ENCODE results near the gene OSCP1. TPM values are rescaled to one million over a fixed set of nuclear protein-coding genes. Genes with fewer than 3 reads are reported as not detected.
A peak's percentile ranks its signal among the peaks of the same experiment; 100 is the strongest.

OSCP1 gene
- total RNA-seq, 1 donor = 3.2 TPM

DNA sequence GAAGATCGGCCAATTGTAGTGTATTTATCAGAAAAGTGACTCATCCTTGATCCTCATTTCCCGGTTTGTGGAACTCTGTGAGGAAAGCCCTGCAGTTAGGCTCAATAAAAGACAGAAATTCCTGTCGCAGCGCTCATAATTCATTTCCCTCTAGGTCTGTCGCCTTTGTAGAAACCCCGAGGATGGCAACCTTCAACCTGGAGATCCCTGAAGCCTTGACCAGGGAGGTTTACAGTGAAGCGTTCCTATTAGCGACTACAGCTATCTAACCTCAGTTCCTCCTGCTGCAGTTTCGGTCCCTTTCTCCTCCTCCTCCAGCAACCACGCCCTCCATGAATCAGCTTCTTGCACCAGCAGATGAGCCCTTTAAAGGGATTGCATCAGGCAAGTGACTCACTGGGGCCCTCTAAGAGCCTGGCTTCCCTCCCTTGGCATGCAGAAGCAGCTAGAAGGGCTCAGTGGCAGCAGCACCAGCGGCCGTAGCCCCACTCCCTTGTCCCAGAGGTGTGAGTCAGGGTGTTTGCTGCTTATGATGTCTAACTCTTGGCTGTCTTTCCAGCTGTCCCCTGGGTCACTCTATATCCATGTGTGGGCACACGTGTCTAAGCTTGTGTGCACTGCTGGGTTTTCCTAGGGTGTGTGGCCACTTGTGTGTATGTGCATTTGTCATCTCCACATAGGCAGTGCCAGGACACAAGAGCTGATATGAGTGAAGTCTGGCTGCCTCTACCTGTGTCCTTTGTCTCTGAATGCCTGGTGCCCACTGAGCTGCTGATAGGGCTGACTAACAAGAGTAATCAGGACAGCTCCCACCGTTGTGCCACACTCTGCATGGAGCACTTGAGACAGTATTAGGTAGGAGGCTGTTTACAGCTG lies 63.7 kb downstream of the OSCP1 start:
- DNase-seq (ENCODE audit: low read depth in 2 of 3, low spot score in 2 of 3) = peak in 2 of 3 donors; percentile 98

DNA sequence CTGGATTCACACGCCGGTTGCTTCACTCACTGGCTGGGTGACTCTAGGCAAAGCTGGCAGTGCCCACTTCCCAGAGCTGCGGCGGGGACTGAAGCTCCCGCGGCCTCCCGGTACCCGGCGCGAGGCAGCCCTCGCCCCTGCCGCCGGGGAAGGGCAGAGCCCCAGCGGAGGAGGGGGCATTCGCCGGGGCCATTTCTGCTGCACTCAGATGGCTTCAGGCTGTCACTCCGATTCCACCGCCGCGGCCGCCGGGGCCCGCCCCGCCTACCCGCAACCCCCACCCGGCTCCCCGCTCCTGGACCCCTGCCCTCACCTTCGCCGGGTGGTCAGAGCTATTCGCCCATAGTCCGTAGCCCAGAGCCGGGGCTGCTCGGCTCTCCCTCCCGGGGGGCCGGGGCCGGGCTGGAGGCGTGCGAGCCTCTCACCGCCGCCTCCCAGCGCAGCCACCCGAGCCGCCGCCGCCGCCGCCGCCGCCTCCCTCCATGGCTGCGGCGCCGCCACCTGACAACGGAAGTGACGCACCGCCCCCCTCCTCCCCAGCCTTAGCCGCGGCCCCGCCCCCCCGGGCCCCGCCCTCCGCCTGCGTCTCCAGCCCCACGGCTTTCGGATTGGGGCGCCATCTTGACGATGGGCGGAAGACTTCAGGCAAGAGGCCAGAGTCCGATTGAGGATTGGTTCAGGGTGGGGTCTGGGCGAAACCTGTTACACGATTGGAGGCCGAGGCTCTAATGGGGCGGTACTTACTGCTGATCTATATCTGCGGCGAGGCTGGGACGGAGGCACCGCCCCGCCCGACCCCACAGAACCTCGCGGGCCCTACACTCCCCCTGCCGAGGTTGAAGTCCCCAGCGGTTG lies 64.6 kb downstream of the OSCP1 start, which contains the start of gene STK40:
STK40 (minus strand) TSS at position 515 of the 855 bp plus-strand sequence. CDS start 24,592 bp downstream, outside the sequence.
- peak; percentile 90 to 100 (median 99) for DNase-seq (ENCODE audit: low read depth in 2 of 3, low spot score in 2 of 3)

DNA sequence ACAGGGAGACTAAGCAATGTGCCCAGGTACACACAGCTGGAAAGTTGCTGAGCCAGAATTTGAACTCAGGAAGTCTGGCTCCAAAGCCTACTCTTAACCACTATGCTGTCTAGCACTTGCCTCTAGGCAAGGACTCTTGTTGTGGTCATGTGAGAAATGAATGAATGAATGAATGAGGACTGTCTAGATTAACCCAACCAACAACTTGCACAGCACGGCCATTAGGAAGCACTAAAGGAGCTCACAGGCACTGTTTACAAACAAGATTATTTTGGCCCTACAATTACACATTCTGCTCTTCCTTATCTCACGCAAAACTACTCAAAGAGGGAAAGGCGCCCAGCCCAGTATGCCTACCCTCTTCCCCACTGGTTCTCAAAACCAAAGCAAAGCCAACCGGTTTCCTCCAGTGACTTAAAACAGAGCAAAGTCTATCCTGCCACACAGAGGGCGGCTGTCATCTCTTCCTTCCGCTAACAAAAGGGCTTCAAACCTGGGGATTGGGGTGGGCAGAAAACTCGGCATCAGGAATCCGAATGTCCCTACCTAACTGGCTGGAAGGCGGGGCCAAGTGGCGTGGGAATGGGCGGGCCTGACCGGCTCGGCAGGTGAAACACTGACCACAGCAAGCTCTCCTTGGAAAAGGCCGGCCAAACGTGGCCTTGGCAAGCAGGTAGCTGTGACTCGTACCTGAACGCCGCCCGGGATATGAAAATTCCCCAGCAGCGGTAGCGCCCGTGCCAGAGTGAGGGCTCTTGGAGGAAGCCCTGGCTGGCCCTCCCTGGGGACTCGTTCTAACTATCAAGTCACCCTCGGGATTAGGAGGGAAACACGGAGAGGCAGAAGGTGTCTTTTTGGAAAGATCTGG lies 65.5 kb downstream of the OSCP1 start:
- DNase-seq (ENCODE audit: low read depth in 2 of 3, low spot score in 2 of 3) = peak in 2 of 3 donors; percentile 58 to 66

GRCh38 chr1:36383240-36383639 lies 67.0 kb downstream of the OSCP1 start:
- DNase-seq (ENCODE audit: low read depth in 2 of 3, low spot score in 2 of 3) = no peak

DNA sequence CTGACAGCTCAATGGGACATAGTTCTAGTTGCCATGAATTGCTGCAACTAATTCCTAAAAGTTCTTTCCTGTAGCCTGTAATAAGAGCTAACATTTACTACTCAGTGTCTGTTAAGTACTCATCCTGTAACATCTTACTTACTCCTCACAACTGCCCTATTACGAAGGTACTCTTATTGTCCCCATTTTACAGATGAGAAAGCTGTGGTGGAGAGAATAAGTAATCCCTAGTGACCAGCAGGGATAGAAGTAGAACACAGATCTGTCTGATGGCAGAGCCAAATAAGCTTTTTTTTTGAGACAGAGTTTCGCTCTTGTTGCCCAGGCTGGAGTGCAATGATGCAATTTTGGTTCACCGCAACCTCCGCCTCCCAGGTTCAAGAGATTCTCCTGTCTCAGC lies 67.6 kb downstream of the OSCP1 start:
- no peak for DNase-seq (ENCODE audit: low read depth in 2 of 3, low spot score in 2 of 3)

- no peak for DNase-seq (ENCODE audit: low read depth in 2 of 3, low spot score in 2 of 3)
Observed at GRCh38 chr1:36382231-36382630, 68.0 kb downstream of the OSCP1 start.

DNA sequence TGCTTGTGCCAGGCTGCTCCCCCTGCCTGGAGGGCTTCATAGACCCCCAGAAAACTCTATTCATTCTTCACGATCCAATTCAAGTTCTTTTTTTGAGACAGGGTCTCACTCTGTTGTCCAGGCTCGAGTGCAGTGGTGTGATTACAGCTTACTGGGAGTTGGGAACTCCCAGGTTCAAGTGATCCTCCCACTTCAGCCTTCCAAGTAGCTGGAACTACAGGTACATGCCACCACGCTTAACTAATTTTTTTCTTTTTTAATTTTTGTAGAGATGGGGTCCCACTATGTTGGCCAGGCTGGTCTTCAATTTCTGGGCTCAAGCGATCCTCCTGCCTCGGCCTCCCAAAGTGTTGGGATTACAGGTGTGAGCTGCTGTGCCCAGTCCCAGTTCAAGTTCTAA lies 68.8 kb downstream of the OSCP1 start:
- no peak for DNase-seq (ENCODE audit: low read depth in 2 of 3, low spot score in 2 of 3)

DNA sequence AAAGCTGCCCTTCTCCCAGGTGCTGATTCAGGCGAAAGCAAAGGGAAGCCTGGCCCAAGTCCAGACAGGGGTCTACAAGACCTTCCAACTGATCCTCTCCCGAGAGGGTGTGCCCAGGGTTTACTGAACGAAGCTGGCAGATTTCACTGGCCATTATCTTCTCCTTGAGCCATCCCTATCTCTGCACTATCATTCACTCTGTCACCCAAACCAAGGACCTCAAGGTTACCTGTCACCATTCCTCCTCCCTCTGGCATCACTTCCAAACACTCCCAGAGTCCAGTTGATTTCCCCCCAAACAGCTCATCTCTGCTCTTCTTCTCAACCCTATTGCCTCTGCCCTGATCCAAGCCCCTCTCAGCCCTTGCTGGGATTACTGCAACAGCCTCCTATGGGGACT lies 69.5 kb downstream of the OSCP1 start:
- DNase-seq (ENCODE audit: low read depth in 2 of 3, low spot score in 2 of 3) = no peak

- DNase-seq (ENCODE audit: low read depth in 2 of 3, low spot score in 2 of 3) = no peak
Observed at GRCh38 chr1:36380143-36380619, 70.1 kb downstream of the OSCP1 start.

GRCh38 chr1:36377791-36378492 lies 72.3 kb downstream of the OSCP1 start:
- no peak for DNase-seq (ENCODE audit: low read depth in 2 of 3, low spot score in 2 of 3)

DNA sequence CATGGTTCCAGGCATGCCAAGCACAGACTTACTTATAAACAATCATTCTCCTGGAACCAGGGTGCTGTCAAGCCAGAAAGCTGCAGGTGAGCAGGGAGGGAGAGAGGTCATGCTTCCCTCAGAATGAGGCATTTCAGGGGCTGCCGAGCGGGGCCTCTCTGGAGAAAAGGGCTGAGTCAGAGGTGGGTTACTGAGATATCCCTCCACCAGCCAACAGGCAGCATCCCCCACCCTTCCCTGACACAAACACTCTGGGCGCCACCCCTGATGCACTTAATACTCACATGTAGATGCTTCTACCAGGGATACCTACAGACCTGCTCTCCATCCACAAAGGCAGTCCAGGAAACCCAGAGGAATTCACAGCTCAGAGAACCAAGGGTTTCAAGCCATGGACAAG lies 77.6 kb downstream of the OSCP1 start:
- DNase-seq (ENCODE audit: low read depth in 2 of 3, low spot score in 2 of 3) = peak in 1 of 3 donors; percentile 39

DNA sequence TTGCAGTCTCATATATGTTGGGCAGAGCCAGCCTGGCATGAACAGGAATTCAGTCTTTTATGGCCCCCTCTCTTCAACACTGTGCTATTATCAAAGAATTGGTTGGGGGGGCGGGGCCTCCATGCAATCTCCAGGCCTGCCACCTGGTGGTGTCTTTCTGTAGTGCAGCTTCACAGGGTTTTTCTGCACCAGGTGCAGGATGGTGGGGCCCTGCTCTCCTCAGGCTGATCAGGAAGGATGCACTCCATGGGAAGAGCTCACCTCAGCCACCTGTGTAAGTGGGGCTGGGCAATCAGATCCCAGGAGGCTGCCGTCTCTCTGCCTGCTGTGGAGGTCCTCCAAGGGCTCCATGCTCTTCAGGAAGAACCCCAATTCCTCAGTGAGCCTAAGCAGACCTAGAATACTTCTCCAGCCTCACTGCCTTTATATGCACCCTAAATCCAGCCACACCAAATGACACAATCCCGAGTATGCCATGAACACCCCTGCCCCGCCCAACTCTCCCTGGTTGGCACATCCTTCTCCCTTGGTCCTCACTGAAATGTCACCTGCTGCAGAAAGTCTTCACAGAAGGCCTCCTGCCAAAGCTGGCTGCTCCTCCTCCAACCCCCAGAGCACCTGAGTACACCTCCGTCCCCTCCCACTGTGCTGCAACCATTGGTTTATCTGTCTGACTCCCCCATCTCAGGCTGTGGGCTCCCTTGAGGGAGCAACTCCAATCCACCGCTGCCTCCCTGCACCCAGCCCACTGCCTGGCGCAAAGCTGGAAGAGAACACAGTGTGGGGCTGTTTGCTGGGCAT lies 81.0 kb downstream of the OSCP1 start:
- DNase-seq (ENCODE audit: low read depth in 2 of 3, low spot score in 2 of 3) = peak; percentile 69 to 90 (median 84)

Small RNA genes lying within 50 kb of the gene (small RNA-seq; reads per million reads assigned to genes)
- gene RNU4-27P (not detected), gene SNORA63C (1.7 reads per million, percentile 60 among the genes with 10 or more reads in this experiment)

Other genes with a start within 250 kb of the OSCP1 start
- gene THRAP3, start 226.0 kb downstream of the OSCP1 start, total RNA-seq = 42.8 TPM
- gene SH3D21, start 144.1 kb downstream of the OSCP1 start, total RNA-seq = 7.5 TPM
- gene EVA1B, start 126.8 kb downstream of the OSCP1 start, total RNA-seq = 143 TPM
- gene STK40, start 64.5 kb downstream of the OSCP1 start, total RNA-seq = 32.0 TPM
- 16.7 TPM for gene LSM10, start 52.5 kb downstream of the OSCP1 start, total RNA-seq
- gene MRPS15, start 13.9 kb upstream of the OSCP1 start, total RNA-seq = 23.7 TPM
- 166 TPM for gene CSF3R, start 32.5 kb upstream of the OSCP1 start, total RNA-seq

Data from hematopoietic multipotent progenitor cell (in vitro differentiated cells).